ENCODE results near the gene CSNK1G2. TPM values are rescaled to one million over a fixed set of nuclear protein-coding genes. Genes with fewer than 3 reads are reported as not detected.

CSNK1G2 gene
- total RNA-seq, 2 donors from 2014 or later: 35.3 to 65.6 TPM

- H3K36me3 ChIP-seq (replicated peaks in 1 of 2; ENCODE audit: insufficient read depth in 1 of 2, low read depth in 2 of 2): peaks cover 7 to 22% of the 10 kb centered on the region in 2 donors
Measured at GRCh38 chr19:1989513-1990229, 48.7 kb downstream of the CSNK1G2 start.

GRCh38 chr19:1990230-1991017 is 49.5 kb downstream of the CSNK1G2 start:
- H3K4me3 ChIP-seq: no peak overlapping the region
- ATAC-seq (no peak), DNase-seq (no peak)
- peaks cover 7 to 17% of the 10 kb centered on the region in 2 donors for H3K36me3 ChIP-seq (replicated peaks in 1 of 2; ENCODE audit: insufficient read depth in 1 of 2, low read depth in 2 of 2)
- 96 to 100% methylated on average over 13 to 34 of the region's 34 CpGs for WGBS, 2 donors
- H3K27ac ChIP-seq: no peak overlapping the region
- no peaks in the 10 kb centered on the region for H3K4me1 ChIP-seq
- TF ChIP-seq CTCF (IDR thresholded peaks at IDR 0.05): no peak
- TF ChIP-seq POLR2A (IDR thresholded peaks at IDR 0.05): no peak
- no peaks in the 10 kb centered on the region for H3K9me3 ChIP-seq
- H3K27me3 ChIP-seq: no peaks in the 10 kb centered on the region
- intact Hi-C loops (cut with DNase I): no loop called here

More at GRCh38 chr19:1989513-1990229, 48.7 kb downstream of the CSNK1G2 start:
- no peak overlapping the region for H3K27ac ChIP-seq
- TF ChIP-seq CTCF (IDR thresholded peaks at IDR 0.05): no peak
- no peak for TF ChIP-seq POLR2A (IDR thresholded peaks at IDR 0.05)
- ATAC-seq (no peak), DNase-seq (no peak)
- intact Hi-C loops (cut with DNase I): no loop called here
- no peaks in the 10 kb centered on the region for H3K9me3 ChIP-seq
- no peaks in the 10 kb centered on the region for H3K27me3 ChIP-seq
- H3K4me1 ChIP-seq: no peaks in the 10 kb centered on the region
- 91 to 94% methylated on average over 19 to 38 of the region's 40 CpGs for WGBS, 2 donors
- H3K4me3 ChIP-seq: no peak overlapping the region

GRCh38 chr19:1991018-1991913 is 50.3 kb downstream of the CSNK1G2 start:
- Histone ChIP-seq H3K9me3 (no peaks in the 10 kb centered on the region), H3K4me1 (no peaks in the 10 kb centered on the region), H3K4me3 (no peak overlapping the region), H3K27ac (no peak overlapping the region), H3K36me3 (replicated peaks in 1 of 2; ENCODE audit: insufficient read depth in 1 of 2, low read depth in 2 of 2) (peaks cover 7 to 15% of the 10 kb centered on the region in 2 donors), H3K27me3 (no peaks in the 10 kb centered on the region)
- intact Hi-C loops (cut with DNase I): no loop called here
- DNase-seq (no peak), ATAC-seq (no peak)
- no peak for TF ChIP-seq CTCF (IDR thresholded peaks at IDR 0.05)
- no peak for TF ChIP-seq POLR2A (IDR thresholded peaks at IDR 0.05)
- WGBS, 2 donors: 89% methylated on average over 20 to 24 of the region's 30 CpGs

GRCh38 chr19:1992759-1993260 is 51.8 kb downstream of the CSNK1G2 start:
- no peak for ATAC-seq
- DNase-seq: no peak
- peaks cover 3 to 13% of the 10 kb centered on the region in 2 donors for H3K36me3 ChIP-seq (replicated peaks in 1 of 2; ENCODE audit: insufficient read depth in 1 of 2, low read depth in 2 of 2)
- 95 to 98% methylated on average over 15 to 22 of the region's 44 CpGs for WGBS, 2 donors
- H3K27ac ChIP-seq: no peak overlapping the region
- no peak overlapping the region for H3K4me3 ChIP-seq
- H3K27me3 ChIP-seq: no peaks in the 10 kb centered on the region
- H3K4me1 ChIP-seq: no peaks in the 10 kb centered on the region
- TF ChIP-seq CTCF (IDR thresholded peaks at IDR 0.05) (no peak), POLR2A (IDR thresholded peaks at IDR 0.05) (no peak)
- intact Hi-C loops (cut with DNase I): no loop called here
- H3K9me3 ChIP-seq: no peaks in the 10 kb centered on the region
